Chondrocyte (in vitro differentiated cells): ENCODE results near the gene CLP1. TPM values are rescaled to one million over a fixed set of nuclear protein-coding genes. Genes with fewer than 3 reads are reported as not detected.
"Not testable (repeated sequence)": the region's sequence is repeated elsewhere in the genome, so short reads cannot be mapped to it uniquely, and the experiment has no call there.

ENCODE experiments used
- DNase-seq: peaks from one replicate; pipeline ENCODE4 v3.0.0; 2021; ENCODE audit warnings: mixed read lengths, low spot score
- H3K27ac Mint-ChIP-seq: one replicate; pipeline ENCODE4 v1.8.0; 2021; ENCODE audit warnings: mild to moderate bottlenecking, moderate library complexity, mixed read lengths; ENCODE audit not compliant: unreplicated experiment
- H3K27me3 Mint-ChIP-seq: 2 replicates; pipeline ENCODE4 v1.8.0; 2021; ENCODE audit warnings: low read depth, mixed read lengths
- H3K36me3 Mint-ChIP-seq: 2 replicates; pipeline ENCODE4 v1.8.0; 2021; ENCODE audit warnings: low read depth, mixed read lengths
- H3K4me1 Mint-ChIP-seq: 2 replicates; pipeline ENCODE4 v1.8.0; 2021; ENCODE audit warnings: low read depth, mild to moderate bottlenecking, mixed read lengths
- H3K4me3 Mint-ChIP-seq: one replicate; pipeline ENCODE4 v1.8.0; 2021; ENCODE audit warnings: mild to moderate bottlenecking, moderate library complexity, mixed read lengths; ENCODE audit not compliant: unreplicated experiment
- H3K9me3 Mint-ChIP-seq: 2 replicates; pipeline ENCODE4 v1.8.0; 2021; ENCODE audit warnings: low read depth, mixed read lengths
- CTCF ChIP-seq: fragments of 200-600 bp; sonication (generic); IDR thresholded peaks from 2 replicates; pipeline ENCODE4 v1.5.0; 2021; ENCODE audit warnings: antibody characterized with exemption, mild to moderate bottlenecking, moderate library complexity
- total RNA-seq: library from RNA; stranded (reverse); gene quantifications from 3 replicates; pipeline ENCODE4 v1.2.1, GENCODE V29; 2021

CLP1 gene
- total RNA-seq, 1 donor from 2014 or later, result 14.9 TPM

GRCh38 chr11:57648801-57649735 is 8.5 kb upstream of the CLP1 start:
- H3K4me3 Mint-ChIP-seq, result peak overlapping the region; percentile 56
- H3K36me3 Mint-ChIP-seq, result no peaks in the 10 kb centered on the region
- no peaks in the 10 kb centered on the region for H3K9me3 Mint-ChIP-seq
- DNase-seq, result no peak
- no peak overlapping the region for H3K27ac Mint-ChIP-seq
- TF ChIP-seq CTCF, result no peak
- peaks cover 39% of the 10 kb centered on the region for H3K27me3 Mint-ChIP-seq
- H3K4me1 Mint-ChIP-seq, result peaks cover 55% of the 10 kb centered on the region

GRCh38 chr11:57649826-57650738 is 7.5 kb upstream of the CLP1 start, which contains the start of gene YPEL4:
YPEL4 (minus strand) TSS chr11:57649912; CDS start chr11:57647107, 2,805 bp downstream.
- TF ChIP-seq CTCF, result no peak
- no peak for DNase-seq
- Mint-ChIP-seq H3K9me3 (no peaks in the 10 kb centered on the region), H3K27me3 (peaks cover 35% of the 10 kb centered on the region), H3K4me3 (peak within 1 kb of the TSS; percentile 56), H3K27ac (no peak within 1 kb of the TSS), H3K36me3 (no peaks in the 10 kb centered on the region), H3K4me1 (peaks cover 47% of the 10 kb centered on the region)

- TF ChIP-seq CTCF, result no peak
- Mint-ChIP-seq H3K4me3 (no peak overlapping the region), H3K36me3 (no peaks in the 10 kb centered on the region), H3K27me3 (peaks cover 35% of the 10 kb centered on the region), H3K4me1 (peaks cover 43% of the 10 kb centered on the region), H3K27ac (no peak overlapping the region), H3K9me3 (no peaks in the 10 kb centered on the region)
- DNase-seq, result no peak
These were observed 6.8 kb upstream of the CLP1 start for GRCh38 chr11:57650739-57651090.

GRCh38 chr11:57651408-57651807 is 6.2 kb upstream of the CLP1 start:
- DNase-seq, result no peak
- peaks cover 38% of the 10 kb centered on the region for H3K4me1 Mint-ChIP-seq
- H3K27ac Mint-ChIP-seq, result no peak overlapping the region
- H3K9me3 Mint-ChIP-seq, result no peaks in the 10 kb centered on the region
- no peaks in the 10 kb centered on the region for H3K36me3 Mint-ChIP-seq
- no peak for TF ChIP-seq CTCF
- no peak overlapping the region for H3K4me3 Mint-ChIP-seq
- peaks cover 29% of the 10 kb centered on the region for H3K27me3 Mint-ChIP-seq

GRCh38 chr11:57652230-57652629 is 5.3 kb upstream of the CLP1 start:
- not testable (repeated sequence) for H3K36me3 Mint-ChIP-seq, H3K9me3 Mint-ChIP-seq, H3K27ac Mint-ChIP-seq, DNase-seq, H3K4me3 Mint-ChIP-seq
- H3K27me3 Mint-ChIP-seq, result peaks cover 20% of the 10 kb centered on the region
- H3K4me1 Mint-ChIP-seq, result peaks cover 36% of the 10 kb centered on the region
